GM18867 (cell line): ENCODE results near the gene SRP68.

Experiments
- ATAC-seq: cut with Tn5 transposase; IDR thresholded peaks from one replicate; pipeline ENCODE4 v1.9.1; 2021; ENCODE audit warnings: mild to moderate bottlenecking, moderate library complexity; ENCODE audit not compliant: unreplicated experiment

Gene SRP68

GRCh38 chr17:76072148-76072858 is at the start of gene SRP68:
Gene SRP68, minus strand, starts transcription at chr17:76072517. Its CDS starts 26 bp downstream, at chr17:76072491.
- peak; percentile 86 for ATAC-seq

GRCh38 chr17:76121932-76122430 is 49.7 kb upstream of the SRP68 start:
- ATAC-seq, result no peak

- no peak for ATAC-seq
Measured at GRCh38 chr17:76120658-76121008, 48.3 kb upstream of the SRP68 start.

- no peak for ATAC-seq
Measured at GRCh38 chr17:76119409-76120371, 47.4 kb upstream of the SRP68 start.

- no peak for ATAC-seq
Measured at GRCh38 chr17:76115138-76115754, 42.9 kb upstream of the SRP68 start.

- no peak for ATAC-seq
Measured at GRCh38 chr17:76111956-76112355, 39.6 kb upstream of the SRP68 start.

DNA sequence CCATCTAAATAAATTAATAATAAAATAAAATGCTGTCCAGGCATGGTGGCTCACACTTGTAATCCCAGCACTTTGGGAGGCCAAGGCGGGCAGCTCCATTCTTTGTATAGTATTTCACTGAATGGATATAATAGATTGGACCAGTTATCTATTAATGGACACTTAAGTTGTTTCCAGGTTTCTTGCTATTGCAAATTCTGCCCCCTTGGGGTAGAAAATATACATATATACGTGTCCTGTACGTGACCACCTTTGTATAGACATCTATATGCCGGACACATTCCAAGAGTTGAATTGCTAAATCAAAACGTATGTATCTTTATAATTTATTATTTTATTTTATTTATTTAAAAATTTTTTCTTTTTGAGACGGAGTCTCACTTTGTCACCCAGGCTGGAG is 35.2 kb upstream of the SRP68 start:
- ATAC-seq, result no peak

DNA sequence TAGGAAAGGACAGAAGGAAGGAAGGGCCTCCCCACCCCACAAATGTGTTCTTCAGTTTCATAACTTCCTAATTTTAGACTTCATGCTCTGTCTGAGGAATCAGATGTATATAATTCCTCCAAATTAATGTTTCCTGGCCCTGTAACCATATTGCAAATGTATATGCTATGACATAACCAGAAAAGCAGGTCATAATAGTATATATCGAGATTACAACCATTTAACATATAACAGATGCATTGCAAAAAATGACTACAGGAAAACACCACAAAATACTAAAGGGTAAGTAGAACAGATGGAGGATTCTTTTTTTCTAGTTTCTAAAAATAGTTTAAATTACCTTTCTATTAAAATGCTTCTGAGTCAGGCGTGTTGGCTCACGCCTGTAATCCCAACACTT is 34.4 kb upstream of the SRP68 start:
- no peak for ATAC-seq

DNA sequence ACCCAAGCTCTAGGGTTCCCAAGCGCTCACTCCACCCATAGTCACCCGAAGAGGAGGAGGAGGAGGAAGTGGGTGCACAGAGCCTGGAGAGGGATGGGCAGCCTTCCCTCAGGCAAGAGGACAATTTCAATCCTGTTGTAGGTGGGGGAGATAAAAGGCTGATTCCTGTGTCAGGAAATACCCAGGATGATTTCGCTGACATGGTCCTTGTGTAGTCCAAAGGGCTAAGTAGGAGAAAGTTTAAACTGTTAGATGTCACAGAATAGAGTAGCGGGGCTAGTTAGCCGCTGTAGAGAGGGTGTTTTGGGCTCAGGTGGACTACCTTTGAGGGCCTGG is 32.5 kb upstream of the SRP68 start:
- no peak for ATAC-seq

DNA sequence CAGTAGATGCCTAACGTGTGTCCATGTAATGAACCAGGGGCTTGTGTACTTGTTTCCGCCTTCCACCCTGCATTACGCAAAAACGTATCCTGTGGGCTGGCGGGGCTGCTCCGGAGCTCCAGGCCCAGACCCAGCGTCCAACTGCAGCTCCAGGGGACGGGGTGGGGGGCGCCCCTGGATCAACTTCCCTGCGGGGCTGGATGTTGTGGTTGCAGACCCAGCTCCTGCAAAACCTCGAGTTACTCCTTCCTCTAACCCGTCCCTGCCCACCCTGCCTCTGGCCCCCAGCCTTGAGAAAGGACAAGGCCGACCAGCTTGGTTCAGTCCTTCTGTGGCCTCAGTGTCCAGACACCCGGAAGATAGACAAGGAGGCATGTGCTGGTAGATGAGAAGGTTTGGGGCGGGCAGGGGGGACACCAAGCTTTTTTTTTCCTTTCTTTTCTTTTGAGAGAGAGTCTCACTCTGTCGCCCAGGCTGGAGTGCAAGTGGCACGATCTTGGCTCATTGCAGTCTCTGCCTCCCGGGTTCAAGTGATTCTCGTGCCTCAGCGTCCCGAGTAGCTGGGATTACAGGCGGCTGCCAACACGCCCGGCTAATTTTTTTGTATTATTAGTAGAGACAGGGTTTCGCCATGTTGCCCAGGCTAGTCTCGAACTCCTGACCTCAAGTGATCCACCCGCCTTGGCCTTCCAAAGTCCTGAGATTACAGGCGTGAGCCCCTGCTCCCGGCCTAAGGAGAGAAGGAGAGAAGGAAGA is 32.0 kb upstream of the SRP68 start:
- ATAC-seq, result no peak

DNA sequence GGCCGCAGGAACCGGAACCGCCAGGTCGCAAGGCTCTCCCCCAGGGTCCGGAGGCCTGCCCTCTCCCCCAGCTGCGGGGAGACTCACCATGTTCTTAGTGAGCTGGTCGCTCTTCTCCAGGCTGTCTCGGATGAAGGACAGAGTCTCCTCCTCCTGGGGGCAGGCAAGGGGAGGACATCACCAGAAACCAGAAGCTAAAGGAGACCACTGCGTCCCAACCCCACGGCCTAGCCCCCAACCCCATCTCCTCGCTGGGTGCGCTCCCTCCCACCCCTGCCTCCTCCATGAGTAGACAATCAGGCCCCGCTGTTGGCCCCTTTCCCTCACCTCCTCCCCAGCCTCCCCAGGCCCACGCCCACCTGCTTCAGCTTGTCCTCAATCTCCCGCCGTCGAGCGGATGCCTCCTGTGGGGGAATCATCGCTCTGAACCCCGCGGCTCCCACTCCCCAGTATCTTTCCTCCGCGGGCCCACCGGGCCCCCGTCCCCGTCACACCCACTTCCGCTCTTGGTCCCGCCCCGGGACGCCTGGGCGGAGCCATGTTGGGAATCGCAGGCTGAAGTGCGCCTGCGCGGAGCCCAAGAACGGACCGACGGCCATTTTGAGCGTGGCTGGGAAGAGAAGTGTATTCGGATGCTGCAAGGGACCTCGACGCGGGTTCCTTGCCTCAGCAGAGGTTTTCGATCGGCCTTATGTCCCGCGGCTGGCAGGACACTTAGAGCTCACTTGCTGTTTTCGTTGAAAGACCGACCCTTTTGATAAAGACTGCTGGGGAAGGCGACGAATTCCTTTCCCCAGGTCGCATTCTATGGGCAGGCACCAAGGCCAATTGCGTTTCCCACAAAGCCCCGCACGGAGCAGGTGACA is 31.2 kb upstream of the SRP68 start, which contains the start of gene EXOC7:
Gene EXOC7, minus strand, starts transcription at position 514 of the 866 bp plus-strand sequence. Its CDS starts 95 bp downstream, at position 419.
- ATAC-seq, result peak; percentile 85

DNA sequence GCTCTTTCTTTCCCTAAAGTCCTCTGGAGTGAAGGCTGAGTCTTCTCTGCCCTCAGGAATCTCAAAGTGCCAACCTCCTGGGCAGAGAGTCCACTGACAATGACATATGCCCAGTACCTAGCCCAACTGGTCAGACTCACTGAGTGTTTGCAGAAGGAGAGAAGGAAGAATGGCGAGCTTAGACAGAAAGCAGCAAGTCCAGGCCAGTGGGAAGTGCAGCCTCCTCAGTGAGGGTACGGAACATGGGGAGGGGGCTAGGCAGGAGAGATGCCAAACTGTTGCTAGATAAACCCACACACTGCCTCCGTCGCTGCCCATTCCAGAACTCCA is 30.6 kb upstream of the SRP68 start:
- ATAC-seq, result no peak

- ATAC-seq, result no peak
Measured at GRCh38 chr17:76097716-76098295, 25.5 kb upstream of the SRP68 start.

DNA sequence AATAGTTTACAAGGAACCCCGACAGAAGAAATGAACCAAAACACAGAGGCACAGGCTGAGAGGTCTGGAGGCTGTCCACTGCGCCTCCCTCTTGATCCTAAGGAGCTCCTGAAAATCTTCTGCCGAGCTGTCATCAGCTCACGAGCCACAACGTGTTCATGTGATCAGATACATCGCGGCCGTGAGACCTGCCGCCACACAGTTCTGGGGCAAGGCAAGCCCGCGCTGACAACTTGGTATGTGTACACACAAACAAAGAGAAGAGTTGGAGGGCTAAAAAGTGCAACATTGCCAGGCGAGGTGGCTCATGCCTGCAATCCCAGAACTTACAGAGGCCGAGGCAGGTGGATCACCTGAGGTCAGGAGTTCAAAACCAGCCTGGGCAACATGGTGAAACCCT is 23.6 kb upstream of the SRP68 start:
- no peak for ATAC-seq

DNA sequence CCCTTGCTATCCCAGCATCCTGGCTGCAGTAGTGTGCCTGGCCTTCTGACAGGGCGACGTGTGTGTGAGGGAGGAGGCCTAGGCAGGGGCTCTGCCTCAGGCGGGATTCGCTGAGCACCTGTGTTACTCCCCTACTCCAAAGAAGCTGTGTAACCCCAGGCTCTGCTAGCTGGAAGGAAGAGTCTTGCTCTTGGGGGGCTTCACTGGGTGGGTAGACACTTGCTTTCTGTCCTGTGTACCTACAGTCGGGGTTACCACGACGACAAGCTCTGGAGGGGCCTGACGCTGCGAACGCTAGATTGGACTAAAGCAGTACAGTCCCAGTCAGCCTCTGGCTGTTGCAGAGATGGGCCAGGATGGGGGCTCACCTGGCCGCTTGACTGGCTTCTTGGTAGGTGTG is 21.7 kb upstream of the SRP68 start:
- no peak for ATAC-seq

DNA sequence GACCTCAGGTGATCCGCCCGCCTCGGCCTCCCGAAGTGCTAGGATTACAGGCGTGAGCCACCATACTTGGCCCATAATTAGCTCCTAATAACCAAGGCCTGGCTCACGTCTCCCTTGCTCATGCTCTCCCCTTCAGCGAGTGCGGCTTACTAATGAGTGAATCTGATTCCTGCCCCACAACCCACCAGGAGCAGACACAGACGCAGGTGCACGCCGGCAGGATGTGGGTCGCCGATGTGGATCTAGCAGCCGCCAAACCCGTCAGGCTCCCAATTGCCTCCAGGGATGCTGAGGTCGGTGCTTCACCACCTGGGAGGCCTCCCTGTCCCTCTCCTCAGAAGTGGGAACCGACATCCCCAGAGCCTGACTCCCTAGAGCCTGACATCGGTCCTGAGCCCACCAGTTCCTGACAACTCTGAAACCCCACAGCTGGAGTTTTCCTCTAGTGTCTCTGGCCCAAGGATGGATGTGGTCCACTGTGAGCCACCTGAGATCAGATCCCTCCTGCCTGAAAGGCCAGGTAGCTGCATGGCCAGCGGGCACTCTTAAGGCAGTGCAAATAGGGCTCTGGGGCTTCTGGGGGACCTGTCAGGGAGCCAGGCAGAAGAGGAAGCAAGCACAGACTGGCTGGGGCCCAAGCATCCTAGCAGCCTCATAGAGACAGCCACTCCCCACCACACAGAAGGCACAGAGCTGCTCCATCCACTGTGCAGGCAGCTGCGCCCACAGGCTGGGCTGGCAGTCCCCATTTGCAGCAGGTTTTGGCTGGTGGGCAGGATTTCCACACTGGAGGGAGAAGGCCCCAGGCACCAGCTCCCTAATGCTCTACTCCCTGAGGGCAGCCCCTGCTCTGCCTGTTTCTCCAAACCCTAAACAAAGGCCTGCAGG is 20.5 kb upstream of the SRP68 start:
- no peak for ATAC-seq

DNA sequence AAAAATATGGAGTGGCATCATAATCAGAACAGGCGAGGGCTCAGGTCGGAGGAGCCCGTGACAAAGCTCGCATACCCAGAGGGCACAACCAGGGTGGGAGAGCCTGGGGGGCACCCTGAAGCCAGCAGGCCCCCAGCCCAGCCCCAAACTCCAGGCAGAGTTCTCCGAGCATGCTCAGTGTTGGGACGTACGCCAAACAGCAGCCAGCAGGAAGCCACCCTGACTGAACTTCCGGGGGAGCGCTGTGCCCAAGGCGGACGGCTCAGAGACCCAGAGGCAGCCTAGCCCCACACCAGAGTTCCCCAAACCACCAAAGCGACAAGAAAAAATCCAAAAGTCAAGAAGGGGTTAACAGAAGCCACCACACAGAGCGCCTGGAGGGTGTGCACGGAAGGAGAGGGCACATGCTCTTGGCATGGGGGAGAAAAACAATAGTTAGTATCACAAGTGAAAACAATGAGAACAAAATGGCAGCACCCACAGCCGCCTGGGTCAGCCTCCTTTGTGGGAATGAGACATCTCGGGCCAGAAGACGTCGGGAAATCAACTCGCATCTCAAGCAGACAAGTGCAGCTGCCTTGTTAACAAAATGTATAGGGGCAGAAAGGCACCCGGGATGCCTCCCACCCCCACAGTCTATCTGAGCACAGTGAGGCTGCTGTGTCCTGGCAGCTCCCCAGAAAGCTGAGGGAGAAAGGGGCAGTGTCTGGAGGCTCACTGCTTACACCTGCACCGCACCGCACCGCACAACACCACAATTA is 19.4 kb upstream of the SRP68 start:
- no peak for ATAC-seq
